ENCODE data around the gene TEAD1. TPM values are rescaled to one million over a fixed set of nuclear protein-coding genes. Genes with fewer than 3 reads are reported as not detected.

The TEAD1 gene
- total and polyA plus RNA-seq, 7 experiments from 2014 or later, result 0.02 to 0.22 (median 0.07) TPM; not detected in 4

DNA sequence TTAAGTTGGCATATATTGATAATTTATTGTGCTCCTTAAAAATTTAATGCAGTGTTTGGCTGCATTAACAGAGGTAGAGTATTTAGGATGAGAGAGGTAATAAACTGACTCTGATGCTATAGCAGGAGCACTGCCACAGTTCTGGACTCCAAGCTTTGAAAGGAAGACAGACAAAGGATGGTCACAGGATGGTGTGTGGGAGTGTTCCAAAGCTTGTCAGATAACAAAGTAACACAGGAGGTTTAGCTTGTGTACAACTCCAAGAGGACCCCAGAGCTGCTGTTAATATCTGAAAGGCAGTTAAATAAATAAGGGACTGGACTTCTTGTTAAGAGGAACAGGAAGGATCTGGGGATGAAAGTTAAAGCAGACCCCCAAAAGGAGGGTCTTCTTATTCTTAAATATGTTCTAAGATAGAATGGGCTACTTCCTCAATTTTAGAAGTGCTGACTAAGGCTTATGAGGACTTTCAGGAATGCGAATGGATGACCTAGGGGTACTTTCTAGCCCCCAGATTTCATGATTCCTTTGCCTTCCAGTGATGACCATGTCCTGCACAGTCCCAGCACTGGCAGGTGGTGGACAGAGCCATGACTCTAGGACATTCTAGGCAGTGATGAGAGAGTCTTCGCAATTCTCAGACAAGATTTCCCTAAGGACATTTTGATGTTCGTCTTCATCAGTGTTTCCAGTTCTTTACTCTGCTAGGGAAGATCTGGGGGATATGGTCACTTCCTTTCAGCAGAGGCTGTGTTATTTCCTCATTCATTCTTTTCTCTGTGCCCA is 185.8 kb downstream of the TEAD1 start:
- ChIA-PET CTCF (no interaction called here), POLR2A (no interaction called here)
- no peak overlapping the region for H3K27ac Mint-ChIP-seq
- H3K27me3 Mint-ChIP-seq, result peaks cover 21 to 58% (median 43%) of the 10 kb centered on the region in 5 donors
- Histone ChIP-seq H3K27ac (ENCODE audit: low read depth, low read length) (no peak overlapping the region), H3K4me1 (ENCODE audit: control insufficient read depth in 2 of 2, insufficient read depth in 2 of 2, low read length in 2 of 2) (no peaks in the 10 kb centered on the region), H3K36me3 (ENCODE audit: control insufficient read depth in 2 of 3, insufficient read depth in 3 of 3, low read length in 3 of 3) (no peaks in the 10 kb centered on the region), H3K27me3 (ENCODE audit: control insufficient read depth in 2 of 2, insufficient read depth in 2 of 2, low read length in 2 of 2) (no peaks in the 10 kb centered on the region), H3K9me3 (ENCODE audit: control insufficient read depth in 2 of 3, low read length in 3 of 3) (no peaks in the 10 kb centered on the region), H3K4me3 (ENCODE audit: low read length) (no peak overlapping the region)
- H3K4me1 Mint-ChIP-seq, result peaks cover 0 to 8% (median 7%) of the 10 kb centered on the region in 7 donors
- ATAC-seq, result no peak
- no peak for DNase-seq
- peaks cover 0 to 1% (median 0%) of the 10 kb centered on the region in 11 donors for H3K9me3 Mint-ChIP-seq
- H3K4me3 Mint-ChIP-seq, result no peak overlapping the region
- intact Hi-C loops (cut with micrococcal nuclease), result no loop called here
- peaks cover 0 to 2% (median 0%) of the 10 kb centered on the region in 5 donors for H3K36me3 Mint-ChIP-seq

GRCh38 chr11:12860827-12861226 is 186.6 kb downstream of the TEAD1 start:
- H3K27me3 Mint-ChIP-seq, result peaks cover 23 to 61% (median 46%) of the 10 kb centered on the region in 5 donors
- peaks cover 0 to 5% of the 10 kb centered on the region in 2 donors for H3K27me3 ChIP-seq (ENCODE audit: control insufficient read depth in 2 of 2, insufficient read depth in 2 of 2, low read length in 2 of 2)
- peaks cover 0 to 2% (median 0%) of the 10 kb centered on the region in 5 donors for H3K36me3 Mint-ChIP-seq
- intact Hi-C loops (cut with micrococcal nuclease), result no loop called here
- no peak overlapping the region for H3K27ac Mint-ChIP-seq
- H3K36me3 ChIP-seq (ENCODE audit: control insufficient read depth in 2 of 3, insufficient read depth in 3 of 3, low read length in 3 of 3), result no peaks in the 10 kb centered on the region
- ATAC-seq, result no peak
- peaks cover 0 to 1% (median 0%) of the 10 kb centered on the region in 11 donors for H3K9me3 Mint-ChIP-seq
- H3K4me1 Mint-ChIP-seq, result peaks cover 0 to 9% (median 7%) of the 10 kb centered on the region in 7 donors
- no peak overlapping the region for H3K27ac ChIP-seq (ENCODE audit: low read depth, low read length)
- H3K4me1 ChIP-seq (ENCODE audit: control insufficient read depth in 2 of 2, insufficient read depth in 2 of 2, low read length in 2 of 2), result no peaks in the 10 kb centered on the region
- DNase-seq, result no peak
- no peak overlapping the region for H3K4me3 Mint-ChIP-seq
- ChIA-PET CTCF (interaction anchor here (0.6 to 0.7 kb wide), 2 partner anchors 531 to 1706 kb away, joined by 3 read pairs; no protein-coding TSS in a partner anchor), POLR2A (no interaction called here)
- no peaks in the 10 kb centered on the region for H3K9me3 ChIP-seq (ENCODE audit: control insufficient read depth in 2 of 3, low read length in 3 of 3)
- H3K4me3 ChIP-seq (ENCODE audit: low read length), result no peak overlapping the region

DNA sequence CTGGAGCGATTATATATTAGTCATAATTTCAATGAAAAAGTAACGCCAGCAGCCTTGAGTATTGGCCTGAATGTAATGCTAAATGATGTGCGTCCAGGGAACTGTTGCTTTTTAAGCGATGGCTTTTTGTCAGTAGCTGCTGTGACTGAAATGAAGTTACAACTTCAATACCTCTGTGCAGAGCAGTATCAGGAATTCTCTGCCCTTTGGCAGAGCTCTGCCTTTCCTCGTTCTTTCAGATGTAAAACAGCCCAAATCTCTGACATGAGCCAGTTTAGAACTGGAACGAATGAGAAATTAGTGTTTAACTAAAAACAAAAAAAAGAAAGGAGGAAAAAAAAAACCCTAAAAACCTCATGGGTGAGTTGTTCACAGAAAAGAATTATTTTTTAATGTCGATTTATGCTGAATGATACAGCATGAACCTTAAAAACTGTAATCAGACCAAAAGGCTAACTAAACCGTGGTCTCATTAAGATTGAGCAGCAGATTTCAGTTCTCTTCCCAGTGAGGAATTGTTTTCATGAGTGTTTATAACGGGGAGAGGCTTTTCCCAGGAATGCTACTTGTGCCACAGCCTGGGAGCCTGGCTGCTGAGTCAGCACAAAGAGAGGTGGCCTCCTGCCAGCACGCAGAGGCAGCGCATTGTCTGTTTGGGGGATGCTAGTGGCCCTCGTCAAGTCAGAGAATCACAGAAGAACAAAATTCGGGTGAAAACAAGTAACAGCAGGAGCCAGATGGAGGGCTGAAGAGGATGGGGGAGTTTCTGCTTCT is 188.7 kb downstream of the TEAD1 start:
- H3K9me3 ChIP-seq (ENCODE audit: control insufficient read depth in 2 of 3, low read length in 3 of 3), result no peaks in the 10 kb centered on the region
- ATAC-seq (no peak), DNase-seq (no peak)
- ChIA-PET POLR2A (no interaction called here), CTCF (no interaction called here)
- H3K9me3 Mint-ChIP-seq, result peaks cover 0 to 1% (median 0%) of the 10 kb centered on the region in 11 donors
- H3K27ac ChIP-seq (ENCODE audit: low read depth, low read length), result no peak overlapping the region
- H3K27me3 ChIP-seq (ENCODE audit: control insufficient read depth in 2 of 2, insufficient read depth in 2 of 2, low read length in 2 of 2), result peaks cover 0 to 5% of the 10 kb centered on the region in 2 donors
- H3K4me1 Mint-ChIP-seq, result peaks cover 0 to 13% (median 7%) of the 10 kb centered on the region in 7 donors
- peaks cover 0 to 2% (median 0%) of the 10 kb centered on the region in 5 donors for H3K36me3 Mint-ChIP-seq
- no peak overlapping the region for H3K27ac Mint-ChIP-seq
- intact Hi-C loops (cut with micrococcal nuclease), result no loop called here
- H3K36me3 ChIP-seq (ENCODE audit: control insufficient read depth in 2 of 3, insufficient read depth in 3 of 3, low read length in 3 of 3), result no peaks in the 10 kb centered on the region
- H3K27me3 Mint-ChIP-seq, result peaks cover 34 to 65% (median 57%) of the 10 kb centered on the region in 5 donors
- H3K4me3 Mint-ChIP-seq, result no peak overlapping the region
- no peak overlapping the region for H3K4me3 ChIP-seq (ENCODE audit: low read length)
- H3K4me1 ChIP-seq (ENCODE audit: control insufficient read depth in 2 of 2, insufficient read depth in 2 of 2, low read length in 2 of 2), result no peaks in the 10 kb centered on the region

DNA sequence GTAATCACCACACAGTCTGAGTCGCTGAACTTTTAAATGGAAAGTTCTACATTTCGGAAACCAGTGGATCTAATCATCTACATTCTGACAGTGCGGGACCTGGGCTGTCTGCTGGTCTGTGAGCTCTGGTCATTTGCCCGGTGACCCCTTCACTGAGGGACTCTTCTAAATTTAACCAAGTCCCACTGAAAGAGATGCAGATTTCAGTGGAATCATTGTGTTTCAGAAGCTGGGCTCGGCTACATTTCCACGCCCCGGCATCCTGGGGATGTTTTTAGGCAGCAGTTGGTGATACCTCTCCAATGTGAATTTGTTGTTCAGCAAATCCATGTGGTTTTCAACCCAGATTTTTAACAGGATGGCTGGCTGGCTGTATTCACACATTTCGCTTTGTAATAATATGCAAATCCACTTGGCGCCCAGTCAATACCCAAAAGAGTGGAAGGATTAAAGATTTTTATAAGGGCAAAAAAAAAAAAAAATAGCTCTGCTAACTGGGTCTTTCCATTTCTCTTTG is 189.4 kb downstream of the TEAD1 start:
- Histone ChIP-seq H3K36me3 (ENCODE audit: control insufficient read depth in 2 of 3, insufficient read depth in 3 of 3, low read length in 3 of 3) (no peaks in the 10 kb centered on the region), H3K27me3 (ENCODE audit: control insufficient read depth in 2 of 2, insufficient read depth in 2 of 2, low read length in 2 of 2) (peaks cover 0 to 5% of the 10 kb centered on the region in 2 donors), H3K4me1 (ENCODE audit: control insufficient read depth in 2 of 2, insufficient read depth in 2 of 2, low read length in 2 of 2) (no peaks in the 10 kb centered on the region), H3K9me3 (ENCODE audit: control insufficient read depth in 2 of 3, low read length in 3 of 3) (no peaks in the 10 kb centered on the region), H3K4me3 (ENCODE audit: low read length) (no peak overlapping the region), H3K27ac (ENCODE audit: low read depth, low read length) (no peak overlapping the region)
- DNase-seq (no peak), ATAC-seq (no peak)
- Mint-ChIP-seq H3K4me1 (peaks cover 0 to 13% (median 7%) of the 10 kb centered on the region in 7 donors), H3K36me3 (peaks cover 0 to 2% (median 0%) of the 10 kb centered on the region in 5 donors), H3K27me3 (peaks cover 35 to 64% (median 57%) of the 10 kb centered on the region in 5 donors), H3K9me3 (peaks cover 0 to 1% (median 0%) of the 10 kb centered on the region in 11 donors), H3K27ac (no peak overlapping the region), H3K4me3 (no peak overlapping the region)
- intact Hi-C loops (cut with micrococcal nuclease), result no loop called here
- POLR2A ChIA-PET, result no interaction called here
- CTCF ChIA-PET, result no interaction called here

- H3K9me3 ChIP-seq (ENCODE audit: control insufficient read depth in 2 of 3, low read length in 3 of 3), result no peaks in the 10 kb centered on the region
- H3K9me3 Mint-ChIP-seq, result peaks cover 0 to 1% (median 0%) of the 10 kb centered on the region in 11 donors
- H3K4me3 ChIP-seq (ENCODE audit: low read length), result no peak overlapping the region
- H3K4me1 Mint-ChIP-seq, result peaks cover 0 to 13% (median 7%) of the 10 kb centered on the region in 7 donors
- H3K27ac ChIP-seq (ENCODE audit: low read depth, low read length), result no peak overlapping the region
- H3K27me3 Mint-ChIP-seq, result peaks cover 40 to 62% (median 59%) of the 10 kb centered on the region in 5 donors
- H3K36me3 ChIP-seq (ENCODE audit: control insufficient read depth in 2 of 3, insufficient read depth in 3 of 3, low read length in 3 of 3), result no peaks in the 10 kb centered on the region
- ChIA-PET CTCF (no interaction called here), POLR2A (interaction anchor here (0.6 kb wide), 1 partner anchor 1254 kb away, joined by 3 read pairs; no protein-coding TSS in a partner anchor)
- intact Hi-C loops (cut with micrococcal nuclease), result no loop called here
- peak overlapping the region in 3 of 10 donors; percentile 7 to 14 (median 10) for H3K4me3 Mint-ChIP-seq
- DNase-seq, result peak in 2 of 9 donors; percentile 5 to 8
- H3K27me3 ChIP-seq (ENCODE audit: control insufficient read depth in 2 of 2, insufficient read depth in 2 of 2, low read length in 2 of 2), result peaks cover 0 to 5% of the 10 kb centered on the region in 2 donors
- ATAC-seq, result no peak
- no peak overlapping the region for H3K27ac Mint-ChIP-seq
- no peaks in the 10 kb centered on the region for H3K4me1 ChIP-seq (ENCODE audit: control insufficient read depth in 2 of 2, insufficient read depth in 2 of 2, low read length in 2 of 2)
- H3K36me3 Mint-ChIP-seq, result peaks cover 0 to 2% (median 0%) of the 10 kb centered on the region in 5 donors
These were observed 190.3 kb downstream of the TEAD1 start for GRCh38 chr11:12864316-12865156.

Measured in naive thymus-derived CD4-positive, alpha-beta T cell (primary cell).